Mesenchymal stem cell (in vitro differentiated cells and primary cell): ENCODE results near the gene TMED8.

Experiments used
- DNase-seq: peaks from one replicate; pipeline ENCODE4 v3.0.0-alpha.2; 2013
- H2AFZ ChIP-seq: one replicate; pipeline ENCODE4 v1.6.1; 2013; ENCODE audit warnings: low read depth, mild to moderate bottlenecking, control low read depth, inconsistent platforms, low read length, moderate library complexity
- H2AK5ac ChIP-seq: 2 replicates; pipeline ENCODE4 v1.6.1; 2013; ENCODE audit warnings: low read length, moderate library complexity, mild to moderate bottlenecking, inconsistent platforms; ENCODE audit not compliant: severe bottlenecking
- H2BK120ac ChIP-seq: one replicate; pipeline ENCODE4 v1.6.1; 2013; ENCODE audit warnings: low read depth, mild to moderate bottlenecking, inconsistent platforms, low read length, moderate library complexity
- H2BK12ac ChIP-seq, 2 experiments: one replicate each; pipeline ENCODE4 v1.6.1; 2013; ENCODE audit warnings: inconsistent platforms in 2 of 2, low read length in 2 of 2, mild to moderate bottlenecking in 2 of 2, moderate library complexity in 2 of 2, control low read depth in 1 of 2
- H2BK15ac ChIP-seq: one replicate; pipeline ENCODE4 v1.6.1; 2013; ENCODE audit warnings: mild to moderate bottlenecking, low read depth, inconsistent platforms; ENCODE audit not compliant: poor library complexity, severe bottlenecking
- H2BK5ac ChIP-seq: 2 replicates; pipeline ENCODE4 v1.6.1; 2013; ENCODE audit warnings: low read depth, mild to moderate bottlenecking, low read length, control low read depth, inconsistent platforms; ENCODE audit not compliant: poor library complexity, severe bottlenecking
- H3K14ac ChIP-seq, 2 experiments: one replicate each; pipeline ENCODE4 v1.6.1; 2013; ENCODE audit warnings: inconsistent platforms in 2 of 2, low read length in 2 of 2, control low read depth in 1 of 2, mild to moderate bottlenecking in 1 of 2, moderate library complexity in 1 of 2
- H3K18ac ChIP-seq, 2 experiments: one replicate each; pipeline ENCODE4 v1.6.1; 2013; ENCODE audit warnings: inconsistent platforms in 2 of 2, low read length in 2 of 2, control low read depth in 1 of 2, low read depth in 1 of 2, mild to moderate bottlenecking in 1 of 2
- H3K23ac ChIP-seq, 2 experiments: one replicate each; pipeline ENCODE4 v1.6.1; 2013; ENCODE audit warnings: inconsistent platforms in 2 of 2, low read length in 2 of 2, mild to moderate bottlenecking in 2 of 2, moderate library complexity in 2 of 2, control low read depth in 1 of 2
- H3K27ac ChIP-seq: 2 replicates; pipeline ENCODE4 v1.5.1; 2013; ENCODE audit warnings: mild to moderate bottlenecking, moderate library complexity, low read length, control low read depth, inconsistent platforms; ENCODE audit not compliant: poor library complexity, severe bottlenecking
- H3K27me3 ChIP-seq, 2 experiments: 2 replicates each; pipeline versions ENCODE4 v1.6.1 to v1.7.0; 2013; ENCODE audit warnings: low read length in 2 of 2, mild to moderate bottlenecking in 2 of 2, moderate library complexity in 2 of 2, control low read depth in 1 of 2, inconsistent platforms in 1 of 2; ENCODE audit not compliant: control insufficient read depth in 1 of 2, insufficient read depth in 1 of 2
- H3K36me3 ChIP-seq, 2 experiments: 2 replicates each; pipeline versions ENCODE4 v1.6.1 to v1.7.0; 2013; ENCODE audit warnings: low read length in 2 of 2, control low read depth in 1 of 2, inconsistent platforms in 1 of 2, low read depth in 1 of 2, mild to moderate bottlenecking in 1 of 2; ENCODE audit not compliant: insufficient read depth in 2 of 2, control insufficient read depth in 1 of 2
- H3K4ac ChIP-seq, 2 experiments: one replicate each; pipeline ENCODE4 v1.6.1; 2013; ENCODE audit warnings: inconsistent platforms in 2 of 2, low read length in 2 of 2, mild to moderate bottlenecking in 2 of 2, moderate library complexity in 2 of 2, control low read depth in 1 of 2, low read depth in 1 of 2
- H3K4me1 ChIP-seq: 2 replicates; pipeline ENCODE4 v1.6.1; 2013; ENCODE audit warnings: low read depth, low read length, control low read depth; ENCODE audit not compliant: control insufficient read depth, insufficient read depth
- H3K4me2 ChIP-seq: 2 replicates; pipeline ENCODE4 v1.6.1; 2013; ENCODE audit warnings: low read length, mild to moderate bottlenecking, inconsistent platforms; ENCODE audit not compliant: poor library complexity, severe bottlenecking
- H3K4me3 ChIP-seq, 2 experiments: 2 replicates each; pipeline versions ENCODE4 v1.5.1 to v1.7.0; 2013; ENCODE audit warnings: low read length in 2 of 2, mild to moderate bottlenecking in 2 of 2, control low read depth in 1 of 2, low read depth in 1 of 2; ENCODE audit not compliant: insufficient read depth in 1 of 2
- H3K79me1 ChIP-seq: replicated peaks from 2 replicates; pipeline ENCODE4 v1.6.1; 2013; ENCODE audit warnings: mild to moderate bottlenecking, control low read depth, low read length, inconsistent platforms; ENCODE audit not compliant: poor library complexity, severe bottlenecking
- H3K9ac ChIP-seq: 2 replicates; pipeline ENCODE4 v1.7.0; 2013; ENCODE audit warnings: mild to moderate bottlenecking, low read length, moderate library complexity
- H3K9me3 ChIP-seq: 2 replicates; pipeline ENCODE4 v1.7.0; 2013; ENCODE audit warnings: mild to moderate bottlenecking, low read length; ENCODE audit not compliant: control insufficient read depth
- H4K8ac ChIP-seq: one replicate; pipeline ENCODE4 v1.6.1; 2013; ENCODE audit warnings: inconsistent platforms, mild to moderate bottlenecking, low read length, moderate library complexity
- H4K91ac ChIP-seq: one replicate; pipeline ENCODE4 v1.6.1; 2013; ENCODE audit warnings: mild to moderate bottlenecking, low read length, inconsistent platforms
- WGBS: methylation state at CpG from one replicate; pipeline ENCODE4 v1.1.7; 2013; ENCODE audit warnings: mixed read lengths; 5-methylcytosine and 5-hydroxymethylcytosine counted together

Gene TMED8

GRCh38 chr14:77409131-77409533 is 32.2 kb upstream of the TMED8 start:
- Histone ChIP-seq H3K4me2 (no peak overlapping the region), H2BK5ac (no peak overlapping the region), H3K18ac (no peak overlapping the region), H3K4me3 (no peak overlapping the region), H3K9ac (no peak overlapping the region), H3K36me3 (peaks cover 0 to 2% of the 10 kb centered on the region in 2 experiments), H3K79me1 (no peaks in the 10 kb centered on the region), H3K23ac (no peak overlapping the region), H3K27ac (no peak overlapping the region), H2AFZ (no peak overlapping the region), H3K4me1 (no peaks in the 10 kb centered on the region), H3K14ac (no peak overlapping the region), H3K4ac (no peak overlapping the region), H4K91ac (no peak overlapping the region), H2BK120ac (no peak overlapping the region), H3K9me3 (no peaks in the 10 kb centered on the region), H4K8ac (no peak overlapping the region), H2BK15ac (no peak overlapping the region), H3K27me3 (no peaks in the 10 kb centered on the region), H2BK12ac (no peak overlapping the region), H2AK5ac (no peak overlapping the region)
- WGBS = 49% methylated on average over 3 of the region's 3 CpGs
- DNase-seq = peak; percentile 11

GRCh38 chr14:77407158-77407557 is 30.3 kb upstream of the TMED8 start:
- Histone ChIP-seq H2AFZ (no peak overlapping the region), H3K9ac (no peak overlapping the region), H3K36me3 (peaks cover 0 to 3% of the 10 kb centered on the region in 2 experiments), H3K27ac (no peak overlapping the region), H3K4me1 (no peaks in the 10 kb centered on the region), H3K79me1 (no peaks in the 10 kb centered on the region), H3K4me2 (no peak overlapping the region), H2BK12ac (no peak overlapping the region), H3K18ac (no peak overlapping the region), H4K91ac (no peak overlapping the region), H2AK5ac (no peak overlapping the region), H2BK120ac (no peak overlapping the region), H3K23ac (no peak overlapping the region), H3K4me3 (no peak overlapping the region), H2BK15ac (no peak overlapping the region), H2BK5ac (no peak overlapping the region), H3K4ac (no peak overlapping the region), H3K9me3 (no peaks in the 10 kb centered on the region), H4K8ac (no peak overlapping the region), H3K14ac (no peak overlapping the region), H3K27me3 (no peaks in the 10 kb centered on the region)
- 100% methylated on average over 1 of the region's 2 CpGs for WGBS
- DNase-seq = no peak

GRCh38 chr14:77406718-77407117 is 29.8 kb upstream of the TMED8 start:
- Histone ChIP-seq H2BK5ac (no peak overlapping the region), H3K9ac (no peak overlapping the region), H3K18ac (no peak overlapping the region), H2BK120ac (no peak overlapping the region), H3K4me2 (no peak overlapping the region), H3K4me1 (no peaks in the 10 kb centered on the region), H4K8ac (no peak overlapping the region), H3K36me3 (peaks cover 0 to 3% of the 10 kb centered on the region in 2 experiments), H2AFZ (no peak overlapping the region), H3K4ac (no peak overlapping the region), H2AK5ac (no peak overlapping the region), H2BK15ac (no peak overlapping the region), H3K4me3 (no peak overlapping the region), H3K27ac (no peak overlapping the region), H3K27me3 (no peaks in the 10 kb centered on the region), H4K91ac (no peak overlapping the region), H2BK12ac (no peak overlapping the region), H3K79me1 (no peaks in the 10 kb centered on the region), H3K14ac (no peak overlapping the region), H3K9me3 (no peaks in the 10 kb centered on the region), H3K23ac (no peak overlapping the region)
- 71% methylated on average over 6 of the region's 6 CpGs for WGBS
- DNase-seq = no peak

- no peak overlapping the region for H2BK5ac ChIP-seq
- no peak overlapping the region for H4K8ac ChIP-seq
- no peak overlapping the region for H4K91ac ChIP-seq
- H2BK15ac ChIP-seq = no peak overlapping the region
- no peak overlapping the region for H2BK120ac ChIP-seq
- H3K79me1 ChIP-seq = no peaks in the 10 kb centered on the region
- no peaks in the 10 kb centered on the region for H3K4me1 ChIP-seq
- H3K36me3 ChIP-seq = peaks cover 0 to 3% of the 10 kb centered on the region in 2 experiments
- no peak overlapping the region for H3K9ac ChIP-seq
- no peaks in the 10 kb centered on the region for H3K27me3 ChIP-seq
- H3K14ac ChIP-seq = no peak overlapping the region
- no peak overlapping the region for H3K18ac ChIP-seq
- no peak overlapping the region for H2BK12ac ChIP-seq
- peak overlapping the region; percentile 16 for H3K4me2 ChIP-seq
- H3K9me3 ChIP-seq = no peaks in the 10 kb centered on the region
- H3K4me3 ChIP-seq = no peak overlapping the region
- WGBS = 69% methylated on average over 2 of the region's 3 CpGs
- DNase-seq = no peak
- H3K27ac ChIP-seq = no peak overlapping the region
- H3K23ac ChIP-seq = no peak overlapping the region
- no peak overlapping the region for H2AK5ac ChIP-seq
- H2AFZ ChIP-seq = no peak overlapping the region
- no peak overlapping the region for H3K4ac ChIP-seq
These were observed 29.2 kb upstream of the TMED8 start for GRCh38 chr14:77406086-77406485.
